ENCODE results near the gene MEIS1.

Gene MEIS1

GRCh38 chr2:66561645-66562303, 126.8 kb downstream of the MEIS1 start:
- DNase-seq (ENCODE audit: low read depth), result peak; percentile 47
- no peak overlapping the region for H3K4me3 ChIP-seq (ENCODE audit: control insufficient read depth, low read depth, low read length)
- no peak for TF ChIP-seq CTCF (conservative IDR thresholded peaks at IDR 0.05; ENCODE audit: control insufficient read depth, insufficient read depth, low read depth, low read length)

DNA sequence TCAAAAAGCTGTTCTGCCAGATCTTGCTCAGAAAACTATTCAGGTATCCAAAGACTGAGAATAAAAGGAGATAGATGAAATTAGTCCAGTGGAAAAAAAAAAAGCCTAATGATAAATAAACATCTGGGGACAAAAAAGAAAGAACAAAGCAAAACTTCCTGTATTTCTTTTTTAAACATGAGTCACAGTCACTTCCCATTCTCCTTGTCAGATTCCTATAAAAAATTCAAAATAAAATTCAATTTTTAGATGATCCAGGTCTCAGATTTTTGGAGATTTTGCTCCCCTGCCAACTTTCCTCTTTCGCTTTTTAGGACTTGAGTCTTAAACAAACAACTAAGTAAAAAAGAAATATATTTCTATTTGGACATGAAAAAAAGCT, 127.4 kb downstream of the MEIS1 start:
- DNase-seq (ENCODE audit: low read depth), result no peak
- TF ChIP-seq CTCF (conservative IDR thresholded peaks at IDR 0.05; ENCODE audit: control insufficient read depth, insufficient read depth, low read depth, low read length), result no peak
- H3K4me3 ChIP-seq (ENCODE audit: control insufficient read depth, low read depth, low read length), result no peak overlapping the region

DNA sequence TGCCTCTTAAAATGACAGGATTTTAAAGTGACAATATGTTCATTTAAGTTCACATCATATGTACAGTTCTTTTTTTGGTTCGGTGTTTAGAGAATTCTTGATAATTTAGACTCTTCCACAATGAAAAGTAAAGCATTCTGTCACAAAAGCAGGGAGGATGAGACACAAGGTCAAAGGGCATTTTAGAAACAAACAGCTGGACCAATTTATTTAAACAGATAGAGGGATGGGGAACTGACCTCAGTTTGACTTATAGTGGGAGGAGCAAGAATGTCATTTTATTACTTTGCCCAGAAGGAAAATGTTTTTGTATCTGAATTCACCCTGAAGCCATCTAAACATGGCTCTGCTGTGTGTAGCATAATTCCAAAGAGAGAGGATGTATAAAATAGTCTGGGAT, 128.5 kb downstream of the MEIS1 start:
- no peak overlapping the region for H3K4me3 ChIP-seq (ENCODE audit: control insufficient read depth, low read depth, low read length)
- TF ChIP-seq CTCF (conservative IDR thresholded peaks at IDR 0.05; ENCODE audit: control insufficient read depth, insufficient read depth, low read depth, low read length), result no peak

DNA sequence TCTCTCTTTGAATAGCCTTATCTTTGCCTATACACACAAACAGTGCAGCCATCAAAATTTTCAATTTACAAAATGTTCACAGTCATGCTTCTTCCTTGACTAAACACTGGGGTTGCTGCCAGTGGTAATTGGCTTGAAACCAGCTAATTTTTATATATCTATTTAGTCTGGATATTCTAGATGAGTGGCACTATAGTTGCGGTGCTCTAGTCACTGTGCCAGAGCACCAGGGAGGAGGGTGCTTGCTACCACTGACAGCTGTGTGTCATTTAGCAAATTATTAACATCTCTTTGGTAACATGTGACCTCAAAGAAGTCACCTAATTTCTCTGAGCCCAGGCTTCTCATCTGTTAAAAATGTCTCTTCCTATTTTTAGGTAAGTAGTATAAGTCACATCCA, 130.4 kb downstream of the MEIS1 start:
- peak; percentile 30 for DNase-seq (ENCODE audit: low read depth)
- no peak overlapping the region for H3K4me3 ChIP-seq (ENCODE audit: control insufficient read depth, low read depth, low read length)
- TF ChIP-seq CTCF (conservative IDR thresholded peaks at IDR 0.05; ENCODE audit: control insufficient read depth, insufficient read depth, low read depth, low read length), result no peak

More for the DNA sequence above, 128.5 kb downstream of the MEIS1 start:
- DNase-seq (ENCODE audit: low read depth), result no peak

- no peak for TF ChIP-seq CTCF (conservative IDR thresholded peaks at IDR 0.05; ENCODE audit: control insufficient read depth, insufficient read depth, low read depth, low read length)
- no peak for DNase-seq (ENCODE audit: low read depth)
Observed at GRCh38 chr2:66566726-66567399, 131.9 kb downstream of the MEIS1 start.

GRCh38 chr2:66567729-66568128, 132.8 kb downstream of the MEIS1 start:
- no peak for DNase-seq (ENCODE audit: low read depth)
- no peak overlapping the region for H3K4me3 ChIP-seq (ENCODE audit: control insufficient read depth, low read depth, low read length)
- no peak for TF ChIP-seq CTCF (conservative IDR thresholded peaks at IDR 0.05; ENCODE audit: control insufficient read depth, insufficient read depth, low read depth, low read length)

More at GRCh38 chr2:66566726-66567399, 131.9 kb downstream of the MEIS1 start:
- no peak overlapping the region for H3K4me3 ChIP-seq (ENCODE audit: control insufficient read depth, low read depth, low read length)

Measured in fibroblast of mammary gland (primary cell).